H9 (cell line): ENCODE results near the gene ELOVL6. TPM values are rescaled to one million over a fixed set of nuclear protein-coding genes. Genes with fewer than 3 reads are reported as not detected.

Experiments used
- DNase-seq: peaks from one replicate; pipeline ENCODE4 v3.0.0-alpha.2; 2017
- H2AFZ ChIP-seq: one replicate; pipeline ENCODE4 v1.6.1; 2013; ENCODE audit warnings: mild to moderate bottlenecking, low read length, control low read depth, moderate library complexity
- H2AK5ac ChIP-seq: 2 replicates; pipeline ENCODE4 v1.6.1; 2013; ENCODE audit warnings: low read length, control low read depth, mixed read lengths; ENCODE audit not compliant: insufficient read length
- H2BK120ac ChIP-seq: one replicate; pipeline ENCODE4 v1.6.1; 2013; ENCODE audit warnings: low read depth, mild to moderate bottlenecking, low read length, control low read depth, inconsistent platforms; ENCODE audit not compliant: poor library complexity, severe bottlenecking
- H2BK12ac ChIP-seq: 2 replicates; pipeline ENCODE4 v1.6.1; 2013; ENCODE audit warnings: low read length, control low read depth, mixed read lengths, low read depth; ENCODE audit not compliant: insufficient read length
- H2BK15ac ChIP-seq: 2 replicates; pipeline ENCODE4 v1.6.1; 2013; ENCODE audit warnings: low read depth, low read length, control low read depth
- H2BK20ac ChIP-seq: one replicate; pipeline ENCODE4 v1.6.1; 2013; ENCODE audit warnings: low read depth, mild to moderate bottlenecking, low read length, control low read depth, inconsistent platforms; ENCODE audit not compliant: poor library complexity, severe bottlenecking
- H2BK5ac ChIP-seq: 2 replicates; pipeline ENCODE4 v1.6.1; 2013; ENCODE audit warnings: low read length, control low read depth, mixed read lengths; ENCODE audit not compliant: insufficient read length
- H3K14ac ChIP-seq: 2 replicates; pipeline ENCODE4 v1.6.1; 2013; ENCODE audit warnings: low read length, control low read depth; ENCODE audit not compliant: insufficient read depth
- H3K18ac ChIP-seq: 2 replicates; pipeline ENCODE4 v1.6.1; 2013; ENCODE audit warnings: low read depth, mild to moderate bottlenecking, mixed read lengths, low read length, control low read depth; ENCODE audit not compliant: insufficient read length
- H3K23ac ChIP-seq: 2 replicates; pipeline ENCODE4 v1.6.1; 2013; ENCODE audit warnings: low read length, control low read depth, mixed read lengths, low read depth; ENCODE audit not compliant: insufficient read length
- H3K23me2 ChIP-seq: 2 replicates; pipeline ENCODE4 v1.6.1; 2013; ENCODE audit warnings: low read depth, mild to moderate bottlenecking, mixed read lengths, low read length, control low read depth; ENCODE audit not compliant: insufficient read length, poor library complexity, severe bottlenecking
- H3K27ac ChIP-seq: 2 replicates; pipeline ENCODE4 v1.5.1; 2013; ENCODE audit warnings: low read length, control low read depth, mixed read lengths, low read depth; ENCODE audit not compliant: insufficient read length
- H3K27me3 ChIP-seq: 2 replicates; pipeline ENCODE4 v1.6.1; 2013; ENCODE audit warnings: low read length, control low read depth, inconsistent platforms; ENCODE audit not compliant: insufficient read depth
- H3K4ac ChIP-seq: 2 replicates; pipeline ENCODE4 v1.6.1; 2013; ENCODE audit warnings: low read depth, mild to moderate bottlenecking, control low read depth, inconsistent platforms, low read length, moderate library complexity
- H3K4me1 ChIP-seq: 2 replicates; pipeline ENCODE4 v1.6.1; 2013; ENCODE audit warnings: low read length, control low read depth, inconsistent platforms; ENCODE audit not compliant: insufficient read depth
- H3K4me2 ChIP-seq: 2 replicates; pipeline ENCODE4 v1.6.1; 2013; ENCODE audit warnings: low read length, control low read depth, mixed read lengths; ENCODE audit not compliant: insufficient read length, insufficient read depth
- H3K56ac ChIP-seq: 2 replicates; pipeline ENCODE4 v1.6.1; 2013; ENCODE audit warnings: low read depth, mild to moderate bottlenecking, mixed read lengths, low read length, control low read depth; ENCODE audit not compliant: insufficient read length
- H3K79me1 ChIP-seq: 2 replicates; pipeline ENCODE4 v1.6.1; 2013; ENCODE audit warnings: low read depth, mild to moderate bottlenecking, moderate library complexity, low read length, control low read depth, inconsistent platforms; ENCODE audit not compliant: insufficient read depth, poor library complexity, severe bottlenecking
- H3K79me2 ChIP-seq: 2 replicates; pipeline ENCODE4 v1.6.1; 2013; ENCODE audit warnings: low read length, control low read depth, inconsistent platforms; ENCODE audit not compliant: insufficient read depth
- H3K9ac ChIP-seq: 2 replicates; pipeline ENCODE4 v1.6.1; 2013; ENCODE audit warnings: low read length, control low read depth, mixed read lengths; ENCODE audit not compliant: insufficient read length; ENCODE audit errors: extremely low read depth
- H3K9me3 ChIP-seq: one replicate; pipeline ENCODE4 v1.6.1; 2013; ENCODE audit warnings: low read depth, low read length, inconsistent platforms; ENCODE audit not compliant: control insufficient read depth
- H3T11ph ChIP-seq: one replicate; pipeline ENCODE4 v1.6.1; 2013; ENCODE audit warnings: mild to moderate bottlenecking, low read length, control low read depth, inconsistent platforms
- H4K20me1 ChIP-seq: one replicate; pipeline ENCODE4 v1.6.1; 2013; ENCODE audit not compliant: control insufficient read depth, insufficient read length, insufficient read depth
- H4K5ac ChIP-seq: 2 replicates; pipeline ENCODE4 v1.6.1; 2013; ENCODE audit warnings: low read depth, mild to moderate bottlenecking, mixed read lengths, low read length, control low read depth; ENCODE audit not compliant: insufficient read length
- H4K8ac ChIP-seq: replicated peaks from 2 replicates; pipeline ENCODE4 v1.6.1; 2013; ENCODE audit warnings: low read length, control low read depth, mixed read lengths, low read depth; ENCODE audit not compliant: insufficient read length
- H4K91ac ChIP-seq: 2 replicates; pipeline ENCODE4 v1.6.1; 2013; ENCODE audit warnings: low read depth, mild to moderate bottlenecking, moderate library complexity, mixed read lengths, low read length, control low read depth; ENCODE audit not compliant: insufficient read length
- H3K27ac Mint-ChIP-seq, 3 experiments: 2 replicates in 2 of 3; 3 replicates in 1 of 3; pipeline ENCODE4 v1.8.0; 2020 to 2021; ENCODE audit warnings: mixed read lengths in 3 of 3, mild to moderate bottlenecking in 1 of 3, moderate library complexity in 1 of 3
- H3K27me3 Mint-ChIP-seq: 2 replicates; pipeline ENCODE4 v1.8.0; 2021; ENCODE audit warnings: low read depth, mild to moderate bottlenecking, moderate library complexity, mixed read lengths
- H3K36me3 Mint-ChIP-seq, 3 experiments: 2 replicates in 2 of 3; 3 replicates in 1 of 3; pipeline ENCODE4 v1.8.0; 2020 to 2021; ENCODE audit warnings: low read depth in 3 of 3, mixed read lengths in 3 of 3; ENCODE audit not compliant: insufficient read depth in 1 of 3
- H3K4me1 Mint-ChIP-seq, 2 experiments: 2 replicates each; pipeline ENCODE4 v1.8.0; 2020; ENCODE audit warnings: mixed read lengths in 2 of 2
- H3K4me3 Mint-ChIP-seq, 2 experiments: 2 replicates in 1 of 2; 3 replicates in 1 of 2; pipeline ENCODE4 v1.8.0; 2020 to 2021; ENCODE audit warnings: mild to moderate bottlenecking in 2 of 2, mixed read lengths in 2 of 2, moderate library complexity in 1 of 2
- H3K9me3 Mint-ChIP-seq, 2 experiments: 2 replicates in 1 of 2; 3 replicates in 1 of 2; pipeline ENCODE4 v1.8.0; 2020; ENCODE audit warnings: mild to moderate bottlenecking in 2 of 2, mixed read lengths in 2 of 2, moderate library complexity in 1 of 2
- CTCF ChIP-seq: fragments of 200-600 bp; sonication (generic); conservative IDR thresholded peaks from 3 replicates; pipeline ENCODE4 v1.8.0; 2021; ENCODE audit warnings: antibody characterized with exemption, mild to moderate bottlenecking
- WGBS: extraction: QIAGEN DNeasy Blood & Tissue Kit; methylation state at CpG from one replicate; pipeline ENCODE4 v1.1.7; 2013; ENCODE audit warnings: missing lambda C conversion rate, low lambda C conversion rate, mixed read lengths; ENCODE audit not compliant: insufficient read length; ENCODE audit errors: extremely low coverage; 5-methylcytosine and 5-hydroxymethylcytosine counted together
- total RNA-seq: library from RNA; stranded (reverse); gene quantifications from 2 replicates; pipeline ENCODE4 v1.2.1, GENCODE V29; 2021

ELOVL6 gene
- total RNA-seq, 1 experiment from 2014 or later, result 64.6 TPM

DNA sequence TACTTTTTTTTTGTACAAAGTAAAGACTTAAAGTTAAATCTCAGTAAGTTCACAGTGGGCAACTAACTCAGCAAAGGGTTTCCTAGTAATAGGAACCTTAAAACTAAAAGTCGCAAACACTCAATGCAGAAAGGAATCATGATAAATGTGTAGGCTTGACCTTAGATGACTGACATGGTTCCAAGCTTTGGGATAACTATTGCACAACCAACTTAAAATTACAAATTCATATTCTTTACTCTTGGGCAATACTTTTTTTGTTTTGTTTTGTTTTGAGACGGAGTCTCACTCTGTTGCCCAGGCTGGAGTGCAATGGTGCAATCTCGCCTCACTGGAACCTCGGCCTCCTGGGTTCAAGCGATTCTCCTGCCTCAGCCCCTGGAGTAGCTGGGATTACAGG is 8.2 kb downstream of the ELOVL6 start:
- H3K27ac Mint-ChIP-seq, result no peak overlapping the region
- no peak overlapping the region for H3K4me2 ChIP-seq
- H3K9me3 Mint-ChIP-seq, result no peaks in the 10 kb centered on the region
- H3K14ac ChIP-seq, result no peak overlapping the region
- H3K4ac ChIP-seq, result no peak overlapping the region
- no peaks in the 10 kb centered on the region; the same call in 1 of the 2 replicates for H3K4me1 ChIP-seq
- DNase-seq, result no peak
- H2BK5ac ChIP-seq, result no peak overlapping the region
- H3K18ac ChIP-seq, result no peak overlapping the region
- no CpG with 5 or more reads among the region's 5 CpGs for WGBS
- H3K56ac ChIP-seq, result no peak overlapping the region
- H3K4me1 Mint-ChIP-seq, result peaks cover 24 to 26% of the 10 kb centered on the region in 2 experiments
- H2BK15ac ChIP-seq, result no peak overlapping the region
- no peak overlapping the region for H4K5ac ChIP-seq
- H3K27me3 ChIP-seq, result no peaks in the 10 kb centered on the region
- no peak overlapping the region for H4K91ac ChIP-seq
- H3T11ph ChIP-seq, result no peak overlapping the region
- no peak overlapping the region for H3K9ac ChIP-seq
- H3K23ac ChIP-seq, result no peak overlapping the region
- no peak overlapping the region for H2BK12ac ChIP-seq
- H3K23me2 ChIP-seq, result no peaks in the 10 kb centered on the region
- H2BK20ac ChIP-seq, result no peak overlapping the region
- H4K20me1 ChIP-seq, result no peaks in the 10 kb centered on the region
- no peaks in the 10 kb centered on the region for H3K79me1 ChIP-seq
- no peak for TF ChIP-seq CTCF
- no peak overlapping the region for H2BK120ac ChIP-seq
- H4K8ac ChIP-seq, result no peak overlapping the region
- peaks cover 11% of the 10 kb centered on the region; the same call in 1 of the 2 replicates for H3K79me2 ChIP-seq
- peaks cover 17 to 51% (median 22%) of the 10 kb centered on the region in 3 experiments; a peak in 6 of 7 replicates for H3K36me3 Mint-ChIP-seq
- no peak overlapping the region for H2AFZ ChIP-seq
- H3K4me3 Mint-ChIP-seq, result no peak overlapping the region
- H2AK5ac ChIP-seq, result no peak overlapping the region
- no peaks in the 10 kb centered on the region for H3K9me3 ChIP-seq
- H3K27me3 Mint-ChIP-seq, result no peaks in the 10 kb centered on the region
- H3K27ac ChIP-seq, result no peak overlapping the region
